ENCODE results near the gene ECHS1. TPM values are rescaled to one million over a fixed set of nuclear protein-coding genes. Genes with fewer than 3 reads are reported as not detected.
"Not testable (repeated sequence)": the region's sequence is repeated elsewhere in the genome, so short reads cannot be mapped to it uniquely, and the experiment has no call there.

Gene ECHS1
- total RNA-seq, 1 donor from 2014 or later, result 106 TPM

DNA sequence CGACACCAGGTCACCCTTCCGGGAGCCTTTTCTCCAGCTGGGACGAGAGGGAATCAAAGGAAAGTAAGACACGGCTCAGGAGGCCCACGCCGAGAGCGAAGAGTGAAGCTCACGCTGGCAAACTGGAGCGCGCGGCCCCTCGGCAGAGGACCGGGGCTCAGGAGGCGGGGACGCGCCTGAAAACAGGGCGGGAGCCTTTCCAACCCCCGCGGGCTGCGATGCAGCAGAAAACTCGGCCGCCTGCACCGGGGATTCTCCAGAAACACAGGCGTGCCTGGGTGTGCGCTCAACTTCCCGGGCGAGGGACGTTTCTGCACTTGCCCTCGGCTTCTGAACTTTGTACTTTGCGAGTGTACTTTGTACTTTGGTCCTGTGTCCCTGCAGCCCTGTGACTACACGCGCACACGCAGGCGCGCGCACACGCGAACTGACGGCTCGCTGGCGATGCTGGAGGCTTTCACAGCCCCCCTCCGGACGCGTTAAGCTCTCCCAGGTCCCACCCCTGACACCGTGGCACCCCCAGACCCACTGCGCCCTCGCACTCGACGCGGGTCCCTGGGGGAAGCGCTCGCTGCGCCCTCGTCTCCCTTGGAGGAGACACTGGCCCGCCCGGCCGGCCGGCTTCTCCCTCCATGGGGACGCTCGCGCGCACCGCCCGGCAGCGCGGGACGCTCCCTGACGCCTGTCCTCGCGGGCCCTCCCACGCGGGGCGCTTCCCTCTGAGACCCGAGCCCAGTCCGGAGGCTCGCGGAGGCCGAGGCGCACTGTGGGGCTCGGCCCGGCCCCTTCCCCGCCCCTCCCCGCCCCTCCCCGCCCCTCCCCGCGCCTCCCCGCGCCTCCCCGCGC lies 5.3 kb upstream of the ECHS1 start:
- Mint-ChIP-seq H3K4me1 (ENCODE audit: unreplicated experiment) (peaks cover 10% of the 10 kb centered on the region), H3K36me3 (no peaks in the 10 kb centered on the region), H3K27ac (peak overlapping the region; percentile 50), H3K4me3 (peak overlapping the region; percentile 85), H3K27me3 (no peaks in the 10 kb centered on the region), H3K9me3 (no peaks in the 10 kb centered on the region)
- TF ChIP-seq, protein P1, sequence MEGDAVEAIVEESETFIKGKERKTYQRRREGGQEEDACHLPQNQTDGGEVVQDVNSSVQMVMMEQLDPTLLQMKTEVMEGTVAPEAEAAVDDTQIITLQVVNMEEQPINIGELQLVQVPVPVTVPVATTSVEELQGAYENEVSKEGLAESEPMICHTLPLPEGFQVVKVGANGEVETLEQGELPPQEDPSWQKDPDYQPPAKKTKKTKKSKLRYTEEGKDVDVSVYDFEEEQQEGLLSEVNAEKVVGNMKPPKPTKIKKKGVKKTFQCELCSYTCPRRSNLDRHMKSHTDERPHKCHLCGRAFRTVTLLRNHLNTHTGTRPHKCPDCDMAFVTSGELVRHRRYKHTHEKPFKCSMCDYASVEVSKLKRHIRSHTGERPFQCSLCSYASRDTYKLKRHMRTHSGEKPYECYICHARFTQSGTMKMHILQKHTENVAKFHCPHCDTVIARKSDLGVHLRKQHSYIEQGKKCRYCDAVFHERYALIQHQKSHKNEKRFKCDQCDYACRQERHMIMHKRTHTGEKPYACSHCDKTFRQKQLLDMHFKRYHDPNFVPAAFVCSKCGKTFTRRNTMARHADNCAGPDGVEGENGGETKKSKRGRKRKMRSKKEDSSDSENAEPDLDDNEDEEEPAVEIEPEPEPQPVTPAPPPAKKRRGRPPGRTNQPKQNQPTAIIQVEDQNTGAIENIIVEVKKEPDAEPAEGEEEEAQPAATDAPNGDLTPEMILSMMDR (conservative IDR thresholded peaks at IDR 0.05), result no peak
- DNase-seq (ENCODE audit: extremely low spot score, unreplicated experiment), result peak; percentile 83

- peak overlapping the region; percentile 85 for H3K4me3 Mint-ChIP-seq
- TF ChIP-seq, protein P1 (conservative IDR thresholded peaks at IDR 0.05), result no peak
- no peak for DNase-seq (ENCODE audit: extremely low spot score, unreplicated experiment)
- no peaks in the 10 kb centered on the region for H3K36me3 Mint-ChIP-seq
- no peaks in the 10 kb centered on the region for H3K27me3 Mint-ChIP-seq
- peak overlapping the region; percentile 50 for H3K27ac Mint-ChIP-seq
- peaks cover 10% of the 10 kb centered on the region for H3K4me1 Mint-ChIP-seq (ENCODE audit: unreplicated experiment)
- no peaks in the 10 kb centered on the region for H3K9me3 Mint-ChIP-seq
Measured at GRCh38 chr10:133377818-133378250, 4.7 kb upstream of the ECHS1 start.

DNA sequence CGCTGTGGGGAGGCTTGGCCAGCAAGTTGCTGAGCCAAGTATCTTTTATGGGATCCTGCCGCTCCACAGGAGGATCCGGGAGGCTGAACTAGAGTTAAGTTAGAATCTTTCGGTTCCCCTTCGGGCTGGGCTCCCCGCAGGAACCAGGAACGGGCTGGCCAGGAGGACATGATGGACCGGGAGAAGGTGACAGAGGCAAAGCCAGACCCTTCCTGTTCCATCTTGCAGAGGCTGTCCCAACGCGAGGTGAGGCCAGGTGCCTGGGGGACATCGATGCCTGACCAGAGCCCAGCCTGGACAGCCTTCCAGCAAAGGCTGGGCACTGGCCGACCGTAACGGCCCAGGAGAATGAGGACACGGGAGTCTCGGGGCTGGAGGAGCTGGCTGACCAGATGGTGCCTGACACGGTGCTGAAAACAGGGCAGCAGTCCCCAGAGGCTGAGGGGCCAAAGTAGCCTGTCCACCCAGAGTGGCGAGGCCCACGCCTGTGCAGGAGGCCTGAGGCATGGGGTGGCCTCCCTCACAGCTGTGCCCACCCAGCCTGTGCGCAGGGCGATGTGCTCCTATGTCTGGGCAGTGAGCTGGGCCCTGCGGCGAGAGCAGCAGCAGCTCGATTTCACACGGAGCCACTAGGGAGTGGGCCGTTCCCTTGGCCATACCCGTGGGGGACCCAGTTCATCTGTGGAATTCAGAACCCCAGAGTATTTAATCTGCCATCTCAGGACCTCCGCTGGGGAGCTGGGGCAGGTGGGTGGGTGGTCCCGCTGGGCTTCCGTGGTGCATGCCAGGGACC lies 4.1 kb upstream of the ECHS1 start:
- TF ChIP-seq, protein P1 (conservative IDR thresholded peaks at IDR 0.05), result no peak

DNA sequence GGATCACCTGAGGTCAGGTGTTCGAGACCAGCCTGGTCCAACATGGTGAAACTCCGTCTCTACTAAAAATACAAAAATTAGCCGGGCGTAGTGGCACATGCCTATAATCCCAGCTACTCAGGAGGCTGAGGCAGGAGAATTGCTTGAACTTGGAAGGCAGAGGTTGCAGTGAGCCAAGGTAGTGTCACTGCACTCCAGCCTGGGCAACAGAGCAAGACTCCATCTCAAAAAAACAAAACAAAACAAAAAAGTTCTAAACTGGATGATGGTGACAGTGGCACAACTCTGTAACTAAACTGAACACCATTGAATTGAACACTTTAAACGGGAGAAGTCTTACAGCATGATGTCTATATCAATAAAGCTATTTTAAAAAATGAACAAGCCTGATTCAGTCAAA lies 3.0 kb upstream of the ECHS1 start:
- H3K27ac Mint-ChIP-seq; H3K9me3 Mint-ChIP-seq; DNase-seq (ENCODE audit: extremely low spot score, unreplicated experiment); H3K4me1 Mint-ChIP-seq (ENCODE audit: unreplicated experiment); H3K36me3 Mint-ChIP-seq; H3K27me3 Mint-ChIP-seq: not testable (repeated sequence)
- peak overlapping the region; percentile 78 for H3K4me3 Mint-ChIP-seq

More for the DNA sequence above, 4.1 kb upstream of the ECHS1 start:
- H3K36me3 Mint-ChIP-seq, result no peaks in the 10 kb centered on the region
- peaks cover 10% of the 10 kb centered on the region for H3K4me1 Mint-ChIP-seq (ENCODE audit: unreplicated experiment)
- no peaks in the 10 kb centered on the region for H3K27me3 Mint-ChIP-seq
- no peak overlapping the region for H3K27ac Mint-ChIP-seq
- DNase-seq (ENCODE audit: extremely low spot score, unreplicated experiment), result no peak
- peak overlapping the region; percentile 78 for H3K4me3 Mint-ChIP-seq
- no peaks in the 10 kb centered on the region for H3K9me3 Mint-ChIP-seq

DNA sequence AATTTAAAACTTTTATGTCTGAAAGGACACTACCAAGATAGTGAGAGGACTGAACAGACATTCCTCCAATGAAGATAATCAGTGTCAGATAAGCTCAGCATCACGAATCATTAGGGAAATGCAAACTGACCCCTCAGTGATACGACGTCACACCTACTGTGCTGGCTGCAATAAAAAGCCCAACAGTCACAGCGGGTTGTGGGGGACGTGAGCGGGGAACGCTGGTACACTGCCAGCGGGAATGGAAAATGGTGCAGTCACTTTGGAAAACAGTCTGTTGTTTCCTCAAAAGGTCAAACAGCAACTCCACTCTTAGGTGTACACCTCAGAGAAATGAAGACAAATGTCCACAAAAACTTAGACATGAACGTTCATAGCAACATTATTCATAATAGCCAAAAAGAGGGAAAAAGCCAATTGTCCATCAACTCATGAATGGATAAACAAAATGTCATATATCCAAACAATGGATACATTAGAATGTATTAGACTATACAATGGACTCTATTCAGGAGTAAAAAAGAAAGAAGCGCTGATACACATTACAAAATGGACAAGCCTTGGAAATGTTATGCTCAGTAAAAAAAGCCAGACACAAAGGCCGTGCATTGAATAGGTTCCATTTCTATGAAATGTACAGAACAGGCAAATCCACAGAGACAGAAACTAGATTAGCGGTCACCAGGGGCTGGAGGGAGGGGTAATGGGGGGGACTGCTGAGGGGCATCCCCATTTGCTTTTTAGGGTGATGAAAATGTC lies 2.4 kb upstream of the ECHS1 start:
- H3K27me3 Mint-ChIP-seq, result no peaks in the 10 kb centered on the region
- peaks cover 10% of the 10 kb centered on the region for H3K4me1 Mint-ChIP-seq (ENCODE audit: unreplicated experiment)
- TF ChIP-seq, protein P1 (conservative IDR thresholded peaks at IDR 0.05), result no peak
- H3K4me3 Mint-ChIP-seq, result peak overlapping the region; percentile 74
- no peaks in the 10 kb centered on the region for H3K36me3 Mint-ChIP-seq
- no peaks in the 10 kb centered on the region for H3K9me3 Mint-ChIP-seq
- no peak overlapping the region for H3K27ac Mint-ChIP-seq
- DNase-seq (ENCODE audit: extremely low spot score, unreplicated experiment), result no peak
